ENCODE measurements around the gene CCDC9.
A peak's percentile ranks its signal among the peaks of the same experiment; 100 is the strongest.

DNA sequence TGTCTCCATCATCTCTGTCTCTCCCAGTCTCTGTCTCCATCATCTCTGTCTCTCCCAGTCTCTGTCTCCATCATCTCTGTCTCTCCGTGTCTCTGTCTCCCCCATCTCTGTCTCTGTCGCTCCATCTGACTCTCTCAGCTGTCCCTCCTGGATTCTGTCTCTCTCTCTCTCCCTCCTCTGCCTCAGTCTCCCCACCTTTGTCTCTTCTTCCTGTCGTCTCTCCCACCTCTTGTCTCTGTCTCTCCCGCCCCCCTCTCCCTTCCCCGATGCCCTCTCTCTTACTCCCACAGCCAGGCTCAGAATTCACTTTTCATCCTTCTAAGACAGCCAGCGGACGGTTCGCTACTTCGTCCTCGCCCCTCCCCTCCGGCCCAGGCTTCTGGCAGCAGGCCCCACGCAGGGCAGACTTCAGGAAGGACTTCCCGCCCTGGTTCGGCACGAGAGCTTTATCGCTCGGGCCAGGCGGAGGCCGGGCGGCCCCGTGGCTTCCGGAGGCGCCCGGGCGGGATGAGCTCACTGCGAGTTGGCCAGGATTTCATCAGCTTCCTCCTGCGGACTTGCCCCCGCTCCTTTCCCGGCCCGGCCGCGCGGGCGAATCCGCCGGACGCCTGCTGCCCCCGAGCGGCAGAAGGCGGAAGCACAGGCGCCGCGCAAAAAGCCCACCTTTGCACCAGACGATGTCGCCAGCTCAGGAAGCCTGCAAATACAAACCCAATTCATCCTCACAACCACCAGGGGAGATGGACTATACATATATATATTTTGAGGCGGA lies 12.4 kb upstream of the CCDC9 start:
- TF ChIP-seq, protein P1, sequence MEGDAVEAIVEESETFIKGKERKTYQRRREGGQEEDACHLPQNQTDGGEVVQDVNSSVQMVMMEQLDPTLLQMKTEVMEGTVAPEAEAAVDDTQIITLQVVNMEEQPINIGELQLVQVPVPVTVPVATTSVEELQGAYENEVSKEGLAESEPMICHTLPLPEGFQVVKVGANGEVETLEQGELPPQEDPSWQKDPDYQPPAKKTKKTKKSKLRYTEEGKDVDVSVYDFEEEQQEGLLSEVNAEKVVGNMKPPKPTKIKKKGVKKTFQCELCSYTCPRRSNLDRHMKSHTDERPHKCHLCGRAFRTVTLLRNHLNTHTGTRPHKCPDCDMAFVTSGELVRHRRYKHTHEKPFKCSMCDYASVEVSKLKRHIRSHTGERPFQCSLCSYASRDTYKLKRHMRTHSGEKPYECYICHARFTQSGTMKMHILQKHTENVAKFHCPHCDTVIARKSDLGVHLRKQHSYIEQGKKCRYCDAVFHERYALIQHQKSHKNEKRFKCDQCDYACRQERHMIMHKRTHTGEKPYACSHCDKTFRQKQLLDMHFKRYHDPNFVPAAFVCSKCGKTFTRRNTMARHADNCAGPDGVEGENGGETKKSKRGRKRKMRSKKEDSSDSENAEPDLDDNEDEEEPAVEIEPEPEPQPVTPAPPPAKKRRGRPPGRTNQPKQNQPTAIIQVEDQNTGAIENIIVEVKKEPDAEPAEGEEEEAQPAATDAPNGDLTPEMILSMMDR (IDR thresholded peaks at IDR 0.05; ENCODE audit: borderline replicate concordance, extremely low read depth, low read length, poor library complexity, severe bottlenecking) = peak; percentile 92
- TF ChIP-seq EZH2 (IDR thresholded peaks at IDR 0.05; ENCODE audit: borderline replicate concordance, low read depth, low read length, severe bottlenecking) = no peak

Data from DND-41 (cell line).